NCI-H526 treated with DMSO at 0.1 percent for 48 hours (cell line): ENCODE measurements around the gene BCO2.

Experiments used
- DNase-seq: peaks from one replicate; lab custom pipeline; 2025; lab: John Stamatoyannopoulos, UW

BCO2 gene

DNA sequence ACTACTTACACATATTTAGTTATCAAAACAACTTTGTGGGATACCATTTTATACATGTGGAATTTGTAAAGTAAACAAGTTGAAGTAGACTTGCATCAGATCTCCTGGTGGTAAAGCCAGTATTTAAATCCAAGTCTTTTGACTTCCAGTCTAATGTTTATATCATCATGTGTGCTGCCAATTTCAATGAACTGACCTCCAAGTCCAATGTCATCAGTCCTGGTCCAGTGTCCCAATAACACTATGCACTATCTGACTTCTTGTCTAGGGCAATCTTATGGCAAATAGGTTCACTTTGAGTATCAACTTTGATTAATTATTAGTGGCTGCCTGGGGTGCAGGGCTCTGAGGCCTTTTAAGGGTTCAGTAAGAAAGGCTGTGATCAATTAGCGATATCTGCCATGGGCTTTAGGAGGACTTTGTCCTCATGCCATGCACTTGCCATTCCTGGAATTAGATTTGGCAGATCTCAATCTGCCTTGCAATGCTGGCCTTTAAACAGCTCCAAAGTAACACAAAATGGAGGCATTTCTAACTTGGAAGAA, 41.3 kb downstream of the BCO2 start:
- no peak for DNase-seq

DNA sequence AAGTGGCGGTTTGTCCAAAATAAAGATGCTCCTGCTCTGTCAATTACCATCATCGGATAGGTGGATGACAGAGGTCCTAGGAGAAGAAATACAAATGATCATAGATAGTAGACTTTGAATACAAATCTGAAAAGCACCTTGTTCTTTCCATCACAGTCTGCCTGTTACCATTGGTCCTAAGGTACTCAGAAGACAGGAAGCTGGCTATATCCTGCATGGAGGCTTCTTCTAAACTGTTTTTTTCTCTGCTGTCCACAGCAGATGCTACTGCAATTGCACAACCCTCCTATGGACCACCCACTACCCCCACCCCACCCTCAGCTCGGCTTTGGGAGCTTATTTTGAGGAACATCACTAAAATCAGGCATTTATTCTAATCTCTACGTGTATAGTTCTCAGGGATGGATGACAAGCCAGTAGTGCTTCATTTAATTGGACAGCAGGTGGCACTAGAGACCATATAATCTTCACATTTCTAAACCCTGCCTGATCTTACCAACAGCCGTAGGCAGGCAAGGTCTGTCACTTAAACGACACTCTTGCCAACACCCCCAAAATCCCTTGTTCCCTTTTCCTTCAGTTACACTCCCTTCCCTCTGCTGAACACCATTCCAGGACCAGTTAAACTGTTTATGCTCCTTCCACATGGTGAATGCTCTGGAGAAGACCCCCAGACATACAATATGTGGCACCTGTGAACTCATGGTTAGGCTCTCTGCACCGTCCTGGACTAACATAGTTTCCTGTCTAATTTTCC, 44.3 kb downstream of the BCO2 start:
- peak; percentile 88 for DNase-seq

DNA sequence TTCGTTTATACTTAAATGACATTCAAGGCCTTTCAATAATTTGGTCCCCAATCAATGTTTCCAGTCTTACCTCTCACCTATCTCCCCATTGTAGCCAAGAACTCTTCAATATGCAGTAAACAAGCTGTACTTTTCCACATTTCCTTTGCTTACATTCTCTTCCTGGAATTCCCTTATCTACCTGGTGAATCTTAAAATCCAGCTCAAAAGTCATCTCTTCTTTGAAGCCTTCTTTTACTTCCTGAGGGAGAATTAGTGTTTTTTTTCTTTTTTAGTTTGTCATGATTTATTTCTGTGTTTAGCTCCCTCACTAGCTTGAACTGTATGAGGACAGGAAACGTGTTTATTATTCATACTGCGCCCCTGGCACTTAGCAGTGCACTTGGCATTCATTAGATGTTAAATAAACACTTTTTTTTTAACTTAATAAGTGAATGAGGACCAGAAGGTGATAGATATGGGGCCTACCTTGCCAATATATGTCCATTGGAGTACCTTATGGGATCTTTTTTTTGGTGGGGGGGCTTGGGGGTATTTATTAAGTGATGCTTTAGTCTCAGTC, 46.0 kb downstream of the BCO2 start:
- DNase-seq = no peak

DNA sequence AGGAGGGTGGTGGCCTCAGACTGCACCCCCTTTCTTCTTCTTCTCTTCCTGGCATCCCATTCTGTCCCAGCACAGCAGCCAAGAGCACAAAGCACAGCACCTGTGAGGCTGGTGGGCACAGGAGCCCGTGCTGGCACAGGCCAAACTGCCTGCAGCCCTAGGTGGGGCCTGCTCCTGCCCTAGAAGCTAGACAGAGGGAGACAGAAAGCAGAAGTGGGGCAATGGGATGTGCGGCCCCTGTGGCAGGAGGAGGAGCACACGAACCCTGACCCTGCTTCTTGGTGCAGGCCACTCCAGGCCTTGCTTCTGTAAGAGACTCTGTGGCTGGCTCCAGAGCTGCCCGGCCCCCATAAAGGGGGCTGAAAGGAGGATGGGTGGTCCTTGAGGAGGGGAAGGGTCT, 47.0 kb downstream of the BCO2 start:
- no peak for DNase-seq

DNA sequence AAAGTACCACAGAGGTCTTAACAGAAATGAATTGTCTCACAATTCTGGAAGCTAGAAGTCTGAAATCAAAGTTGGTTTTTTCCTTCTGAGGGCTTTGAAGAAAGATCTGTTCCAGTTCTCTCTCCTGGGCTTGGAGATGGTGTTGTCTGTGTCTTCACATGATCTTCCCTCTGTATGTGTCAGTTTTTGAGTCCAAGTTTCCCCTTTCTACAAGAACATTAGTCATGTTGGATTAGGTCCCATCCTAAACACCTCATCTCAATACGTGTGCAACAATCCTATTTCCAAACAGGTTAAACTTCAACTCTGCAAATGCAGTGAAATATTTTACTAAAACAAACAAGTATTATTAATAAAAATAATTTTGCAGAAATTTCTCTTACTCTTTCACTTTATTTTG, 47.8 kb downstream of the BCO2 start:
- no peak for DNase-seq

DNA sequence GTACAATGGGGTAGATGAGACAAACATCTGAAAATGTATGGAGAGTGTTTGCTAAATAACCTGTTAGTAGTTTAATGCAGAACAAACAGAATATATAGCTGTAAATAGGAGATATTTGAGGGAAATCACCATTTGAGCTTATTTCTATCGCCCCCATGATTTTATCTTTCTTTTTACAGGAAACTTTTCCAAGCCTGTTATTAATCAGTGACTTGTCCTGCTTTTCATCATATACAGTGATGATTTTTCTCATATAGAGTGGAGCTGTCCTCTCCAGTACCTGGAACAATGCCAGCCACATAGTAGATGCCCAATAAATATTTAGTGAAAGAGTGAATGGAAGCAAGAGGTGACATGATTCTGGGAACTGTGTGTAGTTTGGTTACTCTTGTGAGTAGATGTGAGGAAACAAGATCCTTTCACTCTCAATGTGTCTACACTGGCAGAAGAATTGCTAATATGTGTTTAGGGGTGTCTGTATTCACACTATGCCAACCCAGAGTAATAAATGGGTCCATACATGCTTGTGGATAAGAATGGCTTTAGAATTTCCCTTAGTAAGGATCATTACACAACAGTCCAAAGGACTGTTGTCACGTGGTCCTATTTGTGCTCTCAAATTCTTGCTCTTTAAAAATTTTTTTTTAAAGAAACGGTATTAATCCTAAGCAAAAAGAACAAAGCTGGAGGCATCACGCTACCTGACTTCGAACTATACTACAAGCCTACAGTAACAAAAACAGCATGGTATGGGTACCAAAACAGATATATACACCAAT, 48.6 kb downstream of the BCO2 start:
- DNase-seq = no peak

DNA sequence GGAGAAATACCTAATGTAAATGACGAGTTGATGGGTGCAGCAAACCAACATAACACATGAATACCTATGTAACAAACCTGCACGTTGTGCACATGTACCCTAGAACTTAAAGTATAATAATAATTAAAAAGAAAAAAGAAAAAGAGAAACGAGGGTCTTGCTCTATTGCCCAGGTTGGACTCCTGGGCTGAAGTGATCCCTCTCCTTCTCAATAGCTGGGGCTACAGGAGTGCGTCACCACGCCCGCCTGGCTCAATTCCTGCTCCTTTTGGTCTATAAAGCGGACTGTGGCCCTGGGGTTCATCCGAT, 50.4 kb downstream of the BCO2 start:
- no peak for DNase-seq

DNA sequence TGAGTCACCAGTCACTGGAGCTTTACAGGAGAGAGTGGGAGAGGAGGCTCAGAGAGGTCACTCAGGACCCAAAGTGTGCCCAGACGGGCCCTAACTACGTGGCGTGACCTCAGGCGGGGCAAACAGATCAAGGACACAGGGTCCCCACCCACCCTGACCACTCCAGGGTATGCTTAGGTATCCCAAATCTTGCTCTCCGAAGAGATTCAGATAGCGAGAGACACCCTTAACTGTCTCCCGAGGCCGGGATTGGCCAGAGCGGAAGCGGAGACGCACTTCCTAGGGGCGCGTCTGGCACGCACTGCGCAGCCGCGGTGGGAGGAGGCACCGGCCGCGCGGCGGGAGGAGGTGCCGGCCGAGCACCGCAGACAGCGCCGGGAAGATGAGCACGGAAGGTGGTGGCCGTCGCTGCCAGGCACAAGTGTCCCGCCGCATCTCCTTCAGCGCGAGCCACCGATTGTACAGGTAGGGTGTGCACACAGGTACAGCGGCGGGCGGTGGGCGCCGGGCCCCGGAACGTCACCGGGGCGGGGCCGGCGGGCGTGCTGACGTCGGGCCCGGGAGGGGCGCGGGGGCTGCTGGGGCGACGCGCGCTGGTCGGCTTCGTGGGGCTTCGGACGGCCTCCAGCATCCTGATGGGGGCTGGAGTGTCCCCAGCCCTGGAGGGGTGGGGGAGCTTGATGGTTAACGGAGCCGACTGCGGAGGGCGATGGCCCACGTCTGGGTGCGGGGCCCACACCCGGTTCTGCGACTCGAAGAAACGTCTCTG, 50.9 kb downstream of the BCO2 start, which contains the start of gene PTS:
Gene PTS (plus strand): TSS at position 367 of the 769 bp plus-strand sequence. CDS start 16 bp downstream, at position 383.
- DNase-seq = peak; percentile 93

DNA sequence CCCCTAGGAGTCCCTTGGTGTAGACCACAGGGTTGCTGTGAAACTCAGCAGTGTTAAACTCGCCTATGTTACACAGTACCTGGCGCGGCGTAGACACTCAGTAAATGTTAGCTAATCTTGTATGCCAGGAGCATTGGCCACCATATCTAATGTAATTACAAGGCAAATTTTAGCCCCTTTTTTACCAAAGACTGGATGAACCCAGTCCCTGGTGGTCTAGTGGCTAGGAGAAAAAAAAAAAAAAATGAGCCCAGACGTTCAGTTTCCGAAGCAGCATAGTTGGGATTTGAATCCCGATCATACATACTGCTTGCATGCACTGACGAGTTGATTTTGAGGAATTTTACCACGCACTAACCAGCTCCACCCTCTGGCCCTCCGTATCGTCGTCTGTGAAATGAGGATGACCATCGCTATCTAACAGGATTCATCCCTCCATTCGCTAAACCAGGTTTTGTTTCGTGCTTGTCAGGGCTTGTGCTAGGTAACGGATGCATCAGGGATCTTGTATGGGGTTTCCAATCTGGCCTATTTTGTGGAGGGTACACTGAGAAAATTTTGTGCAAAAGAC, 51.6 kb downstream of the BCO2 start:
- peak; percentile 79 for DNase-seq

DNA sequence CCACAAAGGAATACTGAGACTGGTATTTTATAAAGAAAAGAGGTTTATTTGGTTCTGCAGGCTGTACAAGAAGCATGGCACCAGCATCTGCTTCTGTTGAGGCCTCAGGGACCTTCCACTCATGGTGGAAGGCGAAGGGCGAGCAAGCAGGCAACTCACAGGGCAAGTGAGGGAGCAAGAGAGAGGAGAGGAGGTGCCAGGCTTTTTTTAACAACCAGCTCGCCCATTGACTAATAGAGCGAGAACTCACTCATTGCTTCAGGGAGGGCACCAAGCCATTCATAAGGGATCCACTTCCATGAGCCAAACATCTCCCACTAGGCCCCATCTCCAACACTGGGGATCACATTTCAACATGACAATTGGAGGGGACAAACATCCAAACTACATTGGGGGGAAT, 52.2 kb downstream of the BCO2 start:
- no peak for DNase-seq

DNA sequence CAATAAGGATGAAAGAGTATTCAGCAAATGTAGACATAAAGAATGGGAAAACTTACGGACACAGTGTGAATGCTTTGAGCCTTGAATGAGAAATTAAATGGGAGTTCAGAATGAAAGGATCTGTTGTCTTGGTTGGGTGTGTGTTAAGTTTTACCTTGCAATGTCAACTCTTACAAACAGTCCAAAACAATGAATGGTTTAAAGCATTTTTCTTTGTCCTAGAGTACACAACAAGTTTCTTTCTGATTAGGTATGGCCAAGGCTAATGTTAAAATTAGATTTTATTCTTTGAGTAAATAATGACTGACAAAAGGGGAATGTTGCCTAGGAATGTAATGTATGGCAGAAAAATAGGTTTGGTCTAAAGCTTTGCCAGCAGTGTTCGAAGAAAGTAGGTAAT, 53.4 kb downstream of the BCO2 start:
- no peak for DNase-seq

DNA sequence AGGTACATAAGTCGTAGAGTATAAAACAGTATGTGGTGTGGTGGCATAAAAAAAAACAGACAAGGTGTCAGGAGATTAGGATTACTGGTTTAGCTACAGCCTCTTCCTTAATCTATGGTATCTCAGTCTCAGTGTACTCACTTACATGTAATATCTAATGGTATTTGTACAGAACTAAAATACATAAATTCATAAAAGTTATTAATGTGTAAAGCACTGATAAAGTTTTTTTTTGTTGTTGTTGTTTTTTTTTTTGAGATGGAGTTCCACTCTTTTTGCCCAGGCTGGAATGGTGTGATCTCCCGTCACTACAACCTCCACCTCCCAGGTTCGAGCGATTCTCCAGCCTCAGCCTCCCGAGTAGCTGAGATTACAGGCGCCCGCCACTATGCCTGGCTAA, 53.8 kb downstream of the BCO2 start:
- no peak for DNase-seq

DNA sequence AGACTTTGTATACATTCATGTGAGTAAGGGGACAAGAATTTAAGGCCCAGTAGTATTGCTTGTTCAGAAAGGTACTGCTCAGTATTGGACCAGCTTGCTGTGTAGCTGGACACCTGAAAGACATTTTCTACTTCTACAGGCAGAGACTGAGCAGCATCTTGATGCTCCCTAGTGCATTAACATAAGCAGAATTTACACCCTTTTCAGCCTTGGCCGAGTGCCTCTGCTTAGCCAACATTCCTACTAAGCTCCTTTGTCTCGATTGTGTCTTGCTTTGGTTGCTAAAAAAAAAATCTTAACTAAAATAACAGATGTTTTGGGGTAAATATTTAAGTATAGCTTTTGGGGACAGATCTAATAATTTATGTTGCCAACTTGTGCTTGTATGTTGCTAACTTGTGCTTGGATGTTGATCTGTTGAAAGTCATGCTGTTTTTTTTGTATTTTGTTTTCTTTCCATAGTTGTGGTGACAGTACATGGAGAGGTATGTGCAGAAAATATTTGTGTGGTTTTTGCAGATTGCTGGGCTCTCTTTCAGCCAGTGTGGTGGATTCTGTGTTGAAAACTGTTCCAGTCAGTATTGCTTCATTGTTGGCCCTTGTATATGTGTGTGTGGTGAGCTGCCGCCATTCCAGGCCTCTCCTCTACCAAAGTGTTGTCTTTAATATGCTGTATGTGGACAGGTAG, 54.6 kb downstream of the BCO2 start:
- no peak for DNase-seq

DNA sequence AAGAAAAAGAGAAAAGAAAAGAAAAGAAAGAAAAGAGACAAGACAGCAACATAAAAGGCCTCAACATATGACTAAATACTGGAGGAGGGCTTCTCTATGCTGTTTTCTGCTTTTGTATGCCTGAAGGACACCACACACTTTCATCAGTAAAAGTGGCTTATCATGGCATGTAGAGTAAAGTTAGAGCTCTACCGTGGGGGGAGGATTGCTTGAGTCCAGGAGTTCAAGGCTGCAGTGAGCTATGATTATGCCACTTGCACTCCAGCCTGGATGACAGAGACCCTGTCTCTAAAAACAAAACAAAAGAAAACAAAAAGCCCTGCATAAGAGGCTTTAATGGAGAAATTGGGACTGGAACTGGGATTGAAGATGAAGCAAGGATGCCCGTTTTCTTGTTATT, 56.6 kb downstream of the BCO2 start:
- DNase-seq = no peak

DNA sequence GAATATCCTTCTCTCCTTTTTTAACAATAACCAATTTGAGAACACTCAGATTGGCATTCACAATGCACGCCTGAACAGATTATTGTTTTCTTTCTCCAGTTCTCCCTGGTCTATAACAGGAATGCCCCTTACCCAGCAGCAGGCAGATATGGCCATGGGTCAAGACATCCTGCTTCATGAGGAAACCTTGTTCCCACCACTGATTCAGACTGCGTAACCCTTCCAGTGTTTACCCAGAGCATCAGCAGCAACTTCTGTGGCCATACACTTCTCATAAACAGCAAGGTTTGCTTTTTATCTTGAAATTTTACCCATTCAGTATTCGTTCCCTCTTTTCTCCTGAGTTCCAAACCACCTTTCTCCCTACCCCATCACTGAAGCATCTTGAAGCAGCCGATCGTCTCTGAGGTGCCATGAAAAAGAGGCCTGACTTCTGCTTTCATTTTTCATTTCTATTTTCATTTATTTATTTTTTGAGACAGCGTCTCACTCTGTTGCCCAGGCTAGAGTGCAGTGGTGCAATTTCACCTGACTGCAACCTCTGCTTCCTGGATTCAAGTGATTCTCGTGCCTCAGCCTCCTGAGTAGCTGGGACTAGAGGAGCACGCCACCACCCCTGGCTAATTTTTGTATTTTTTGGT, 60.6 kb downstream of the BCO2 start:
- DNase-seq = no peak

DNA sequence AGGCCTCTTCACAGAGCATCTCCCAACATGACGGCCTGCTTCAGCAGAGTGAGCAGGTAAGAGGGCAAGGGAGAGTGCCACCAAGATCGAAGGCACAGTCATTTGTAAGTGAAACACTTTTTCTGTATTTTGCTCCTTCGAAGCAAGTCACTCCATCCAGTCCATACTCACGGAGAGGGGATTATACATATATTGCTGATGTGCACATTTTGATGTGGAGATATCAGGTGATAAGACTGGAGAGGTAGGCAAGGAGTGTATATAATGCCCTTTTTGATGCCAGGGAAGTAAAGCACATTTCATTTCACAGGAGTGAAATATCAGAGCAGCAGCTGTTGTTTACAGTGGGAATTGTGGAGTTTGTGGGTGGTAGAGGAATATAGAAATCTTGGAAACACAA, 62.1 kb downstream of the BCO2 start:
- DNase-seq = no peak

DNA sequence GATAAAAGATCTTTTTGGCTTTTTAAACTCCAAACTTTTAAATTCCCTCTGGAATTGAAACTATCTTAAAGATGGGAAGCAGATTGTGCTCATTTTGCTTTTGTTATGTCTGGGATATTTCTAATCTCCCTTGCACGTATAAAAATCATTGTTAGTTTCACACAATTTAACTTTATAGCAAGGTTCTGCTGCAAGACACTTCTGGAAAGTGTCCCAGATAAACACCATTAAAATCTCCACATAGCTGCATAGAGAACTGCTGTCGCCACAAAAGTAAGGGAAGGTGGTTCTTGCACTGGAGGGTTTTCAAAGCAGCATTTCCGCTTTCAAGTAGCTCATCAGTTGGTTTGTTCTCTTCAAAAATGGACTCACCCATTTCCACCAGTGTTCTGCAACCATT, 62.7 kb downstream of the BCO2 start:
- no peak for DNase-seq

DNA sequence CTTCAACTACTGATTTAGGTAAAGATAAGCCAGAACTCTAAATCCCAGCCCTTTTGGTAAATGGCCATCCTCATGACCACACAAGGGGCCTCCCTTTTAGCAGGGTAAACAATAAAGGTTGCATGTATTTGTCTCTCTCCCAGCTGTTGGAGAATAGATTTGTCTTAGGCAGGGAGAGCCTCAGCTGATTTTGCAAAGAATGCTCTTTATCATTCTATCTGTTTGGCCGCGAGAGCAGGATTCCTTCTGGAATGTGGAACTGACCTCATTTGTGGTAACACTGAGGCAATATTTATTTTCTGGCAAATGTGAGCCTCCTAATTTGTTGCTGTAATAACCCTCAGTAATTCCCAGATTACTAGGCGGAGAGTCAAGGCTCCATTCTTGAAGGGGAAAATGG, 66.2 kb downstream of the BCO2 start:
- DNase-seq = no peak

DNA sequence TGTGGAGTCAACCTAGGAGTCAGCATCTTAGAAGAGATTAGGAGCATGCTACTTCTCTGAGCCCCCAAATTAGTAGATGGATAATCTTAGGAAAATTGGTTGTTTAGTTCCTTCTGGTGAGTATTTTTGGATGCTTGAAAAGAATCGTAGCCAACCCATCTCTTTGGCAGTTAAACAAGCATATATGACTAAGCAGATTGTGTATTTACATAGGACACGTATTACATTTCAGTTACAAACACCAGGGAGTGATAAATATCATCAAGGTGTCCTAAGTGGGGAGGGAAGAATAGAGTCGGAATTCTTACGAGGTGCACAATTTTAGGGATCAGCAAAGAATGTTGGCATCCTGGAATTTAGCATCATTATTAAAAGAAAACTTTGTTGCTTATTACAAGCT, 71.9 kb downstream of the BCO2 start:
- DNase-seq = peak; percentile 27

DNA sequence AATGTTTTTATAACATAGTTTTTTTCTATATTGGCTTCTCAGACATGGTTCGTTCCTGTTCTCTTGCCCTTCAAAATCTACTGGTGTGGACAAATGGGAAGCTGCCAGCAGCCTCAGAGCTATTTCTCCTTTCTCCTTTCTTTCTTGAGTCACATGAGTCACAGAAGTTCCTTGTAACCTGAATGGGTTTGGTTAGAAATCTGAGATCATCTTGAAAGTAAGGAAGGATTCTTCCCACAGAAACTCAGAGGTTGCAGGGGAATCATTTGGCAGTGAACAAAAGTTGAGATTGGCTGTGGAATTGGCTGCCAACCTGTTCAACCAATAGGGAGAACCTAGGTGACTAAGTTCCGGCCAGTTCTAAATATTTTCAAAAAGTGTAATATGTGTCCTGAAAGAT, 72.9 kb downstream of the BCO2 start:
- DNase-seq = no peak
